ENCODE results near the gene PAPOLB. TPM values are rescaled to one million over a fixed set of nuclear protein-coding genes. Genes with fewer than 3 reads are reported as not detected.

The PAPOLB gene
- total RNA-seq, 1 experiment from 2014 or later: not detected

- H4K20me1 ChIP-seq (ENCODE audit: insufficient read depth): no peaks in the 10 kb centered on the region
- H3K9me3 ChIP-seq (ENCODE audit: insufficient read depth, low read depth): 0 out of 2 replicates have a peak, but pooled peaks cover 3% of the 10 kb centered on the region
- no peaks in the 10 kb centered on the region for H3K79me2 ChIP-seq (ENCODE audit: low read depth)
- peaks cover 80% of the 10 kb centered on the region for H3K27me3 ChIP-seq (ENCODE audit: insufficient read depth, low read depth)
- H3K4me2 ChIP-seq: no peak overlapping the region
- H3K4me3 ChIP-seq: no peak overlapping the region
- no peak for DNase-seq
- BruUV-seq (replicated peaks): no TSS peak
- H2AFZ ChIP-seq: no peak overlapping the region
- H3K4me1 ChIP-seq (replicated peaks; ENCODE audit: insufficient read depth): no peaks in the 10 kb centered on the region
- no peaks in the 10 kb centered on the region for H3F3A ChIP-seq (ENCODE audit: insufficient read depth, low read depth)
- TF ChIP-seq, protein P1, sequence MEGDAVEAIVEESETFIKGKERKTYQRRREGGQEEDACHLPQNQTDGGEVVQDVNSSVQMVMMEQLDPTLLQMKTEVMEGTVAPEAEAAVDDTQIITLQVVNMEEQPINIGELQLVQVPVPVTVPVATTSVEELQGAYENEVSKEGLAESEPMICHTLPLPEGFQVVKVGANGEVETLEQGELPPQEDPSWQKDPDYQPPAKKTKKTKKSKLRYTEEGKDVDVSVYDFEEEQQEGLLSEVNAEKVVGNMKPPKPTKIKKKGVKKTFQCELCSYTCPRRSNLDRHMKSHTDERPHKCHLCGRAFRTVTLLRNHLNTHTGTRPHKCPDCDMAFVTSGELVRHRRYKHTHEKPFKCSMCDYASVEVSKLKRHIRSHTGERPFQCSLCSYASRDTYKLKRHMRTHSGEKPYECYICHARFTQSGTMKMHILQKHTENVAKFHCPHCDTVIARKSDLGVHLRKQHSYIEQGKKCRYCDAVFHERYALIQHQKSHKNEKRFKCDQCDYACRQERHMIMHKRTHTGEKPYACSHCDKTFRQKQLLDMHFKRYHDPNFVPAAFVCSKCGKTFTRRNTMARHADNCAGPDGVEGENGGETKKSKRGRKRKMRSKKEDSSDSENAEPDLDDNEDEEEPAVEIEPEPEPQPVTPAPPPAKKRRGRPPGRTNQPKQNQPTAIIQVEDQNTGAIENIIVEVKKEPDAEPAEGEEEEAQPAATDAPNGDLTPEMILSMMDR (conservative IDR thresholded peaks at IDR 0.05): no peak
- no peak for TF ChIP-seq EZH2 (IDR thresholded peaks at IDR 0.05; ENCODE audit: low read depth)
- no peaks in the 10 kb centered on the region for H3K9me2 ChIP-seq (ENCODE audit: insufficient read depth)
- intact Hi-C loops (cut with micrococcal nuclease; ENCODE audit: unreplicated experiment): no loop called here
- ChIA-PET POLR2A (ENCODE audit: unreplicated experiment) (interaction anchor here (0.6 kb wide), 2 partner anchors 9 to 672 kb away, joined by 3 to 5 read pairs; no protein-coding TSS in a partner anchor), CTCF (no interaction called here)
- H3K36me3 ChIP-seq (ENCODE audit: low read depth): no peaks in the 10 kb centered on the region
- H3K27ac ChIP-seq: no peak overlapping the region
Measured at GRCh38 chr7:4856336-4857057, 5.3 kb downstream of the PAPOLB start.

GRCh38 chr7:4854916-4855315 is 6.9 kb downstream of the PAPOLB start:
- Histone ChIP-seq H3K36me3 (ENCODE audit: low read depth) (no peaks in the 10 kb centered on the region), H3K4me3 (no peak overlapping the region), H3K9me3 (ENCODE audit: insufficient read depth, low read depth) (0 out of 2 replicates have a peak, but pooled peaks cover 3% of the 10 kb centered on the region), H4K20me1 (ENCODE audit: insufficient read depth) (no peaks in the 10 kb centered on the region), H3F3A (ENCODE audit: insufficient read depth, low read depth) (no peaks in the 10 kb centered on the region), H3K4me2 (no peak overlapping the region), H3K27ac (no peak overlapping the region), H2AFZ (no peak overlapping the region), H3K27me3 (ENCODE audit: insufficient read depth, low read depth) (peaks cover 80% of the 10 kb centered on the region), H3K79me2 (ENCODE audit: low read depth) (no peaks in the 10 kb centered on the region), H3K4me1 (replicated peaks; ENCODE audit: insufficient read depth) (no peaks in the 10 kb centered on the region), H3K9me2 (ENCODE audit: insufficient read depth) (no peaks in the 10 kb centered on the region)
- no peak for TF ChIP-seq EZH2 (IDR thresholded peaks at IDR 0.05; ENCODE audit: low read depth)
- TF ChIP-seq, protein P1 (conservative IDR thresholded peaks at IDR 0.05): no peak
- CTCF ChIA-PET: no interaction called here
- no TSS peak for BruUV-seq (replicated peaks)
- intact Hi-C loops (cut with micrococcal nuclease; ENCODE audit: unreplicated experiment): no loop called here
- no peak for DNase-seq
- POLR2A ChIA-PET (ENCODE audit: unreplicated experiment): no interaction called here

GRCh38 chr7:4851459-4852422 is 10.1 kb downstream of the PAPOLB start:
- POLR2A ChIA-PET (ENCODE audit: unreplicated experiment): no interaction called here
- H3K9me2 ChIP-seq (ENCODE audit: insufficient read depth): no peaks in the 10 kb centered on the region
- H3F3A ChIP-seq (ENCODE audit: insufficient read depth, low read depth): no peaks in the 10 kb centered on the region
- H3K27me3 ChIP-seq (ENCODE audit: insufficient read depth, low read depth): peaks cover 78% of the 10 kb centered on the region
- H3K4me2 ChIP-seq: no peak overlapping the region
- H3K79me2 ChIP-seq (ENCODE audit: low read depth): no peaks in the 10 kb centered on the region
- CTCF ChIA-PET: interaction anchor here (0.6 kb wide), 2 partner anchors 260 to 1243 kb away, joined by 4 to 5 read pairs; no protein-coding TSS in a partner anchor
- H2AFZ ChIP-seq: no peak overlapping the region
- H3K27ac ChIP-seq: no peak overlapping the region
- no peaks in the 10 kb centered on the region for H3K4me1 ChIP-seq (replicated peaks; ENCODE audit: insufficient read depth)
- H3K9me3 ChIP-seq (ENCODE audit: insufficient read depth, low read depth): 0 out of 2 replicates have a peak, but pooled peaks cover under 1% of the 10 kb centered on the region
- DNase-seq: no peak
- no peak overlapping the region for H3K4me3 ChIP-seq
- TF ChIP-seq, protein P1 (conservative IDR thresholded peaks at IDR 0.05): no peak
- no peak for TF ChIP-seq EZH2 (IDR thresholded peaks at IDR 0.05; ENCODE audit: low read depth)
- BruUV-seq (replicated peaks): no TSS peak
- intact Hi-C loops (cut with micrococcal nuclease; ENCODE audit: unreplicated experiment): no loop called here
- no peaks in the 10 kb centered on the region for H3K36me3 ChIP-seq (ENCODE audit: low read depth)
- H4K20me1 ChIP-seq (ENCODE audit: insufficient read depth): no peaks in the 10 kb centered on the region; the same call in 1 of the 2 replicates

All from PC-9 (cell line).